H1 (cell line): ENCODE results near the gene CCBE1. TPM values are rescaled to one million over a fixed set of nuclear protein-coding genes. Genes with fewer than 3 reads are reported as not detected.

Experiments
- CTCF ChIA-PET: fragments of 300-600 bp; sonication (Branson Sonifier 250); formaldehyde crosslinking; loops from one replicate; lab custom pipeline; 2021; ENCODE audit not compliant: partially characterized antibody; lab: Charles Lee
- POLR2A ChIA-PET: fragments of 300-600 bp; sonication (Branson Sonifier 250); formaldehyde crosslinking; loops from one replicate; lab custom pipeline; 2021; ENCODE audit warnings: inconsistent platforms; ENCODE audit not compliant: partially characterized antibody; lab: Charles Lee
- DNase-seq, 2 experiments: peaks; one replicate each; pipeline versions ENCODE4 v3.0.0 to v3.0.0-alpha.2; 2010 to 2022; ENCODE audit warnings: low spot score in 2 of 2, low read depth in 1 of 2, mixed read lengths in 1 of 2
- FAIRE-seq: peaks from 2 replicates; lab custom pipeline; 2011; peaks lifted over from hg19 to GRCh38; lab: Jason Lieb, UNC
- H2AFZ ChIP-seq: 2 replicates; pipeline ENCODE4 v1.8.1; 2012; ENCODE audit warnings: low read length, inconsistent platforms
- H2AK5ac ChIP-seq: 2 replicates; pipeline ENCODE4 v1.6.1; 2013; ENCODE audit warnings: low read depth, low read length
- H2BK120ac ChIP-seq: replicated peaks from 2 replicates; pipeline ENCODE3; 2013; ENCODE audit warnings: low read depth, low read length, inconsistent platforms
- H2BK12ac ChIP-seq: 2 replicates; pipeline ENCODE4 v1.6.1; 2013; ENCODE audit warnings: low read depth, low read length
- H2BK15ac ChIP-seq: 2 replicates; pipeline ENCODE4 v1.6.1; 2013; ENCODE audit warnings: low read length
- H2BK20ac ChIP-seq: 2 replicates; pipeline ENCODE4 v1.6.1; 2013; ENCODE audit warnings: low read length
- H2BK5ac ChIP-seq: 2 replicates; pipeline ENCODE4 v1.6.1; 2013; ENCODE audit warnings: low read depth, low read length
- H3K14ac ChIP-seq: 2 replicates; pipeline ENCODE4 v1.6.1; 2013; ENCODE audit warnings: inconsistent platforms; ENCODE audit not compliant: insufficient read length
- H3K18ac ChIP-seq: 2 replicates; pipeline ENCODE4 v1.6.1; 2013; ENCODE audit warnings: low read length; ENCODE audit errors: extremely low read depth
- H3K23ac ChIP-seq: 2 replicates; pipeline ENCODE4 v1.6.1; 2013; ENCODE audit warnings: inconsistent platforms; ENCODE audit not compliant: insufficient read length
- H3K23me2 ChIP-seq: 2 replicates; pipeline ENCODE4 v1.6.1; 2013; ENCODE audit warnings: low read depth, low read length
- H3K27ac ChIP-seq: 2 replicates; pipeline ENCODE4 v1.6.1; 2011; ENCODE audit warnings: low read depth, low read length, inconsistent platforms
- H3K27me3 ChIP-seq, 4 experiments: replicated peaks in 1 of 4; 1 replicate in 1 of 4; 2 replicates in 3 of 4; pipeline versions ENCODE4 v1.6.1 to v1.8.1; 2011 to 2013; ENCODE audit warnings: low read length in 3 of 4, mild to moderate bottlenecking in 3 of 4, inconsistent platforms in 2 of 4, mixed read lengths in 2 of 4, moderate library complexity in 1 of 4; ENCODE audit not compliant: control insufficient read depth in 3 of 4, insufficient read depth in 3 of 4; ENCODE audit errors: extremely low read depth in 1 of 4
- H3K36me3 ChIP-seq, 4 experiments: 2 replicates each; pipeline versions ENCODE4 v1.6.1 to v1.8.1; 2011 to 2013; ENCODE audit warnings: mild to moderate bottlenecking in 4 of 4, low read length in 3 of 4, moderate library complexity in 2 of 4, control low read depth in 1 of 4, inconsistent platforms in 1 of 4; ENCODE audit not compliant: insufficient read depth in 4 of 4, control insufficient read depth in 2 of 4
- H3K4ac ChIP-seq: replicated peaks from 2 replicates; pipeline ENCODE3; 2013; ENCODE audit warnings: low read length, low read depth, mixed read lengths, inconsistent platforms; ENCODE audit not compliant: insufficient read length
- H3K4me1 ChIP-seq, 4 experiments: replicated peaks in 1 of 4; 1 replicate in 1 of 4; 2 replicates in 3 of 4; pipeline versions ENCODE4 v1.6.1 to v1.8.1; 2011 to 2013; ENCODE audit warnings: low read length in 3 of 4, inconsistent platforms in 2 of 4, mixed read lengths in 1 of 4; ENCODE audit not compliant: insufficient read depth in 4 of 4, control insufficient read depth in 3 of 4
- H3K4me2 ChIP-seq, 2 experiments: 2 replicates each; pipeline versions ENCODE4 v1.6.1 to v1.8.1; 2011 to 2013; ENCODE audit warnings: low read depth in 2 of 2, low read length in 2 of 2, control low read depth in 1 of 2, inconsistent platforms in 1 of 2, mild to moderate bottlenecking in 1 of 2; ENCODE audit not compliant: insufficient read depth in 1 of 2
- H3K4me3 ChIP-seq, 4 experiments: fragments of 200-600, 300-600 bp in 1 of 4; sonication (generic), shearing (Covaris generic), sonication (Bioruptor Twin) in 1 of 4; 2 replicates each; pipeline versions ENCODE4 v1.5.1 to v1.8.1; 2011 to 2016; ENCODE audit warnings: low read length in 4 of 4, low read depth in 3 of 4, control low read depth in 2 of 4, inconsistent platforms in 2 of 4, mild to moderate bottlenecking in 2 of 4, mixed read lengths in 1 of 4, moderate library complexity in 1 of 4; ENCODE audit not compliant: insufficient read depth in 2 of 4; ENCODE audit errors: extremely low read depth in 1 of 4
- H3K56ac ChIP-seq: replicated peaks from 2 replicates; pipeline ENCODE3; 2013; ENCODE audit warnings: low read depth, mild to moderate bottlenecking, mixed read lengths, low read length, inconsistent platforms; ENCODE audit not compliant: insufficient read length
- H3K79me1 ChIP-seq: 2 replicates; pipeline ENCODE4 v1.6.1; 2013; ENCODE audit warnings: low read depth, low read length, control low read depth
- H3K79me2 ChIP-seq, 2 experiments: 2 replicates each; pipeline versions ENCODE4 v1.6.1 to v1.8.1; 2012 to 2013; ENCODE audit warnings: low read length in 2 of 2, mild to moderate bottlenecking in 2 of 2, inconsistent platforms in 1 of 2; ENCODE audit not compliant: insufficient read depth in 2 of 2, control insufficient read depth in 1 of 2
- H3K9ac ChIP-seq, 4 experiments: replicated peaks in 1 of 4; 1 replicate in 1 of 4; 2 replicates in 3 of 4; pipeline versions ENCODE4 v1.6.1 to v1.8.1; 2011 to 2013; ENCODE audit warnings: low read depth in 3 of 4, low read length in 3 of 4, control low read depth in 2 of 4, mild to moderate bottlenecking in 2 of 4, moderate library complexity in 2 of 4, inconsistent platforms in 1 of 4; ENCODE audit errors: extremely low read depth in 1 of 4
- H3K9me3 ChIP-seq, 2 experiments: 2 replicates each; pipeline versions ENCODE4 v1.6.1 to v1.8.1; 2012 to 2013; ENCODE audit warnings: mild to moderate bottlenecking in 2 of 2, moderate library complexity in 2 of 2, control low read depth in 1 of 2, inconsistent platforms in 1 of 2, low read depth in 1 of 2, low read length in 1 of 2, mixed read lengths in 1 of 2; ENCODE audit not compliant: insufficient read depth in 2 of 2
- H4K20me1 ChIP-seq, 2 experiments: replicated peaks in 1 of 2; 2 replicates each; pipeline versions ENCODE3 to v1.8.1; 2011 to 2013; ENCODE audit warnings: inconsistent platforms in 2 of 2, low read length in 2 of 2, mild to moderate bottlenecking in 1 of 2; ENCODE audit not compliant: insufficient read depth in 2 of 2, control insufficient read depth in 1 of 2
- H4K5ac ChIP-seq: 2 replicates; pipeline ENCODE4 v1.6.1; 2013; ENCODE audit warnings: low read length, low read depth, mixed read lengths, inconsistent platforms; ENCODE audit not compliant: insufficient read length
- H4K8ac ChIP-seq: 2 replicates; pipeline ENCODE4 v1.8.0; 2013; ENCODE audit warnings: mild to moderate bottlenecking, moderate library complexity, low read length, inconsistent platforms; ENCODE audit not compliant: insufficient read depth; ENCODE audit errors: extremely low read depth
- H4K91ac ChIP-seq: replicated peaks from 2 replicates; pipeline ENCODE3; 2013; ENCODE audit warnings: low read length, mixed read lengths, inconsistent platforms; ENCODE audit not compliant: insufficient read length
- ATF3 ChIP-seq: IDR thresholded peaks from 2 replicates; pipeline ENCODE4 v1.6.1; 2011; ENCODE audit warnings: low read depth, mild to moderate bottlenecking, low read length; ENCODE audit not compliant: insufficient read depth
- EGR1 ChIP-seq: IDR thresholded peaks from 2 replicates; pipeline ENCODE4 v1.6.1; 2011; ENCODE audit warnings: low read depth, low read length, borderline replicate concordance
- HDAC6 ChIP-seq: IDR thresholded peaks from one replicate; pipeline ENCODE4 v1.7.1; 2012; ENCODE audit warnings: low read depth, mild to moderate bottlenecking, inconsistent platforms, low read length, moderate library complexity
- KDM1A ChIP-seq: fragments of 200-600, 300-600 bp; sonication (generic); IDR thresholded peaks from 2 replicates; pipeline ENCODE4 v1.7.1; 2016; ENCODE audit warnings: mild to moderate bottlenecking, low read length, borderline replicate concordance
- KDM4A ChIP-seq: IDR thresholded peaks from one replicate; pipeline ENCODE4 v1.7.1; 2012; ENCODE audit warnings: low read depth, mild to moderate bottlenecking, moderate library complexity, low read length, inconsistent platforms; ENCODE audit not compliant: severe bottlenecking
- NRF1 ChIP-seq: IDR thresholded peaks from 2 replicates; pipeline ENCODE4 v1.6.1; 2011; ENCODE audit warnings: mild to moderate bottlenecking, low read depth, low read length, improper control_type of control experiment
- PHF8 ChIP-seq: fragments of 200-600 bp; sonication (generic); conservative IDR thresholded peaks from 2 replicates; pipeline ENCODE4 v1.7.1; 2012; ENCODE audit warnings: low read depth, mild to moderate bottlenecking, inconsistent platforms, low read length, moderate library complexity
- RXRA ChIP-seq: IDR thresholded peaks from 2 replicates; pipeline ENCODE4 v1.6.1; 2011; ENCODE audit warnings: low read depth, mild to moderate bottlenecking, low read length, moderate library complexity; ENCODE audit not compliant: insufficient read depth
- SIX5 ChIP-seq: IDR thresholded peaks from 2 replicates; pipeline ENCODE4 v1.6.1; 2011; ENCODE audit warnings: mild to moderate bottlenecking, low read depth, low read length
- TAF1 ChIP-seq: IDR thresholded peaks from 2 replicates; pipeline ENCODE4 v1.6.1; 2011; ENCODE audit warnings: mild to moderate bottlenecking, low read depth, low read length
- TAF7 ChIP-seq: optimal IDR thresholded peaks from 2 replicates; pipeline ENCODE3; 2011; ENCODE audit warnings: low read depth, mild to moderate bottlenecking, inconsistent platforms, low read length, moderate library complexity, borderline replicate concordance
- TCF12 ChIP-seq: IDR thresholded peaks from 2 replicates; pipeline ENCODE4 v1.6.1; 2011; ENCODE audit warnings: low read depth, mild to moderate bottlenecking, low read length
- WGBS, 2 experiments: shearing (Covaris generic) in 1 of 2; methylation state at CpG; one replicate each; pipeline versions ENCODE4 v1.1.6 to v1.1.7; 2013 to 2015; ENCODE audit warnings: low lambda C conversion rate in 2 of 2, mixed read lengths in 2 of 2, inconsistent platforms in 1 of 2, low coverage in 1 of 2, missing lambda C conversion rate in 1 of 2; ENCODE audit not compliant: insufficient replicate concordance in 2 of 2, insufficient coverage in 1 of 2, insufficient read length in 1 of 2; ENCODE audit errors: extremely low coverage in 1 of 2, missing lambda C conversion rate in 1 of 2; 5-methylcytosine and 5-hydroxymethylcytosine counted together
- polyA plus RNA-seq, 7 experiments: library from polyadenylated mRNA; depleted of rRNA in 3 of 7; stranded (reverse) in 5 of 7; unstranded in 2 of 7; fragments of >200 nt in 5 of 7; fragments of 200-250 nt in 2 of 7; gene quantifications; 1 replicate in 5 of 7; 2 replicates in 1 of 7; 4 replicates in 1 of 7; pipeline versions ENCODE4 v1.2.1 to v1.2.3, GENCODE V29; 2011 to 2013; ENCODE audit warnings: missing spikeins in 2 of 7, mixed read lengths in 2 of 7
- total RNA-seq: library from RNA; stranded (reverse); fragmentation: NEBNext Ultra II Directional; extraction: Animal tissue kit (Norgen Biotek cat#: 25700); gene quantifications from 2 replicates; pipeline ENCODE4 v1.2.1, GENCODE V29; 2021

The CCBE1 gene
- total and polyA plus RNA-seq, 2 of the 8 experiments (the other 6 are each of a cell fraction or from before 2014, with no cell fraction given) = 2.1 to 2.6 TPM

DNA sequence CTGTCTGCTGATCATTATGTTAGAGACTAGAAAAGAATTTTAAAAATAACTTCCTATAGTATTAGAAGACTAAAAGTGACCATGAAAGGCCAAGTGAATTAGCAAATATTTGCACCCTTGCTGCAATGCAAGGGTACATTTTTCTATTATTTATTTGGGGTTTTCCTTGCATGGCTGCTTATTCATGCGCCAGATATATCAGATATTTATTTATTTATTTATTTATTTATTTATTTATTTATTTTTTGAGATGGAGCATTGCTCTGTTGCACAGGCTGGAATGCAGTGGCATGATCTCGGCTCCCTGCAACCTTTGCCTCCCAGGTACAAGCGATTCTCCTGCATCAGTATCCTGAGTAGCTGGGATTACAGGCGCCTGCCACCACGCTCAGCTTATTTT is 211.8 kb downstream of the CCBE1 start:
- Histone ChIP-seq H3K9ac (no peak overlapping the region), H3K14ac (no peak overlapping the region), H3K9me3 (no peaks in the 10 kb centered on the region), H2BK15ac (no peak overlapping the region), H2BK5ac (no peak overlapping the region), H2BK120ac (no peak overlapping the region), H3K79me2 (no peaks in the 10 kb centered on the region), H2BK20ac (no peak overlapping the region), H2AK5ac (no peak overlapping the region), H3K56ac (no peak overlapping the region), H3K18ac (no peak overlapping the region), H4K20me1 (no peaks in the 10 kb centered on the region), H3K27me3 (no peaks in the 10 kb centered on the region), H2AFZ (no peak overlapping the region), H3K36me3 (no peaks in the 10 kb centered on the region), H4K91ac (no peak overlapping the region), H3K4me2 (no peak overlapping the region), H3K79me1 (no peaks in the 10 kb centered on the region), H4K5ac (no peak overlapping the region), H3K23me2 (no peaks in the 10 kb centered on the region), H2BK12ac (no peak overlapping the region), H3K4me1 (no peaks in the 10 kb centered on the region), H3K4me3 (no peak overlapping the region), H3K4ac (no peak overlapping the region), H4K8ac (no peak overlapping the region), H3K27ac (no peak overlapping the region), H3K23ac (no peak overlapping the region)
- DNase-seq (no peak), FAIRE-seq (no peak)
- TF ChIP-seq ATF3 = no peak
- TF ChIP-seq EGR1 = no peak
- no peak for TF ChIP-seq NRF1
- TF ChIP-seq TAF7 = no peak
- TF ChIP-seq KDM1A = no peak
- no peak for TF ChIP-seq SIX5
- TF ChIP-seq HDAC6 = no peak
- no peak for TF ChIP-seq KDM4A
- TF ChIP-seq PHF8 = no peak
- TF ChIP-seq RXRA = no peak
- no peak for TF ChIP-seq TCF12
- no peak for TF ChIP-seq TAF1
- ChIA-PET CTCF (interaction anchor here (0.7 to 1.8 kb wide), 3 partner anchors 26 to 498 kb away, joined by 3 to 7 read pairs (median 7); no protein-coding TSS in a partner anchor), POLR2A (no interaction called here)
- WGBS, 2 experiments = 94% methylated on average over 5 of the region's 5 CpGs; no CpG with 5 or more reads in 1 of the 2 experiments
